Activated CD4-positive, alpha-beta T cell treated with anti-CD3 and anti-CD28 coated beads, Interleukin-2, amount 10 ng/mL, durations not matched to agents 7 days and 5 days (primary cell): ENCODE results near the gene MYD88. TPM values are rescaled to one million over a fixed set of nuclear protein-coding genes. Genes with fewer than 3 reads are reported as not detected.

Experiments used
- CTCF ChIA-PET: fragments of 350-600 bp; sonication (Branson Sonifier 250); formaldehyde crosslinking; loops from one replicate; lab custom pipeline; 2021; ENCODE audit warnings: antibody characterized with exemption; lab: Charles Lee
- POLR2A ChIA-PET: fragments of 350-600 bp; sonication (Branson Sonifier 250); formaldehyde crosslinking; loops from one replicate; lab custom pipeline; 2021; ENCODE audit warnings: antibody characterized with exemption; lab: Charles Lee
- DNase-seq: peaks from one replicate; pipeline ENCODE4 v3.0.0-alpha.2; 2020
- H3K27ac Mint-ChIP-seq: one replicate; pipeline ENCODE4 v1.8.0; 2021; ENCODE audit warnings: mild to moderate bottlenecking, moderate library complexity, mixed read lengths
- H3K27me3 Mint-ChIP-seq: one replicate; pipeline ENCODE4 v1.8.0; 2021; ENCODE audit warnings: mixed read lengths
- H3K36me3 Mint-ChIP-seq: one replicate; pipeline ENCODE4 v1.8.0; 2021; ENCODE audit warnings: low read depth, mixed read lengths
- H3K4me1 Mint-ChIP-seq: one replicate; pipeline ENCODE4 v1.8.0; 2021; ENCODE audit warnings: mixed read lengths
- H3K4me3 Mint-ChIP-seq: one replicate; pipeline ENCODE4 v1.8.0; 2021; ENCODE audit warnings: mild to moderate bottlenecking, moderate library complexity, mixed read lengths
- H3K9me3 Mint-ChIP-seq: one replicate; pipeline ENCODE4 v1.8.0; 2021; ENCODE audit warnings: mixed read lengths
- total RNA-seq, 2 experiments: library from RNA; stranded (reverse); gene quantifications; one replicate each; pipeline ENCODE4 v1.2.3, GENCODE V29; 2021

MYD88 gene
- total RNA-seq, 2 experiments from 2014 or later: 74.1 to 91.1 TPM

DNA sequence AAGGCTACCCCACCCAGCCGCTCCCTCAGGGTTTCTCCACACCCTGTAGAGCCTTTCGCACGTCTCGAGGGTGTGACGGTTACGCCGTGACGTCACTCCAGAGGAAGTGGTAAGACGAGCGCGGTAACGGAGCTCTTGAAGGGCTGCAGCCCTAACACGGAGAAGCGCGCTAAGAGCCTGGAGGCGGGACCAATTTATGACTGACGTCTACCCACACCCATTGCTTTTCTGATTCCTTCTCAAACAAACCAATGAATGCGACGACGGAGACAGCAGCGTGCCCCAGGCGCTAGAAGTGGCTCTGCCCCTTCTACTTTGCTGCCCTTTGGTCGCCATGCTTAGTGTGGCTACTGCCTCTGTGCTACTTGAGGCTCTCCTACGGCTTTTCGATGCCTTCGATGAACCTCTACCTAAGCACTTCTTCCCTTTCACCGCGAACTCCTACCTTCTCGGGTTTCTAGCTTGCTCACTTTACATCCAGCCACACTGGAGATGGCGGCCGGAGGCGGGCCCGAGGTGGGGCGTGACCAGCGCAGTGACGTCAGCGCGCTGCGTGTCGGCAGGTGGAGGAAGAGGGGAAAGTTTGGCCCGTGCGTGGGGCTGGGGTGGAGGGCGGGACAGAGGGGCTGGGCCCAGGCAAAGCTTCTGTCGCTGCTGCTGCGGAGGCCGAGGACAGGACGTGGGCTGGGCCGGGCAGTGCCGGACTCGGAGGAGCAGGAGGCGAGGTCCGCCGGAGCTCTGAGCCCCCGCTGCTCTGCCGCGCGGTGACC lies 26.7 kb downstream of the MYD88 start, which contains the start of gene OXSR1:
Gene OXSR1 (plus strand): TSS at position 586 of the 770 bp plus-strand sequence. CDS start 340 bp downstream, outside the sequence.
- Mint-ChIP-seq H3K4me3 (peak within 1 kb of the TSS; percentile 95), H3K4me1 (peaks cover 55% of the 10 kb centered on the region), H3K36me3 (peaks cover 22% of the 10 kb centered on the region), H3K27ac (peak within 1 kb of the TSS; percentile 100), H3K27me3 (no peaks in the 10 kb centered on the region), H3K9me3 (no peaks in the 10 kb centered on the region)
- POLR2A ChIA-PET: interaction anchor here (0.6 to 2.4 kb wide), 7 partner anchors 12 to 469 kb away, joined by 3 to 17 read pairs (median 3); partner anchors contain the start of genes ACAA1 and MYD88
- peak; percentile 99 for DNase-seq
- CTCF ChIA-PET: interaction anchor here (0.8 to 3.1 kb wide), 12 partner anchors 12 to 181 kb away, joined by 3 to 23 read pairs (median 4); partner anchors contain the start of genes ACAA1 and XYLB

DNA sequence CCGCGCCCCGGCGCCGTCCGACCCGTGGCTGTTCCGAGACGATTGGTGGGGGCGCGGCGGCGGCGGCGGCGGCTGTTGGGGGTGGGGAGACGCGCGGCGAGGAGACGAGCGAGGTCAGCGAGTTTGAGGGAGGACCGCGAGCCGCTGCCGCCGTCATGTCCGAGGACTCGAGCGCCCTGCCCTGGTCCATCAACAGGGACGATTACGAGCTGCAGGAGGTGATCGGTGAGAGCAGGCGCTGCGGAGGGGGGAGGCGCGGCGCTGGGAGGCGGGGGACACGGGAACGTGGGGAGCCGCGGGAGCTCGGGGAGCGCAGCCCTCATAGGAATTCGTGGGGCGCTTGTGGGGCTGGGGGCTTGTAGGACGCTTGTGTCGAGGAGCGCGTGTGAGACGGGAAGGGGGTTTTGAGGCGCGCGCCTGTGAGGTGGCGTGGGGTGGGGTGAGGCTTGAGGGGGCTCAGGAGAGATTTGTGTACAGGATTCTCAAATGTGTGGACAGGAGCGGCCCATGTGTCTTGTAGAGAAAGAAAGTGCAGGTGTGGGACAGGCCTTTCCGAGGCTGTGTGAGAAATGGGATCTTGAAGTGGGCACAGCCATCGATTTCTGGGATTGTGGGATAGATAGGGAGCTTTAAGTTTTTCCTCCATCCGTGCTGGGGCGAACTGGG lies 27.4 kb downstream of the MYD88 start:
- Mint-ChIP-seq H3K36me3 (peaks cover 22% of the 10 kb centered on the region), H3K9me3 (no peaks in the 10 kb centered on the region), H3K27me3 (no peaks in the 10 kb centered on the region), H3K4me1 (peaks cover 63% of the 10 kb centered on the region), H3K4me3 (peak overlapping the region; percentile 95), H3K27ac (peak overlapping the region; percentile 100)
- ChIA-PET CTCF (interaction anchor here (0.8 to 1.4 kb wide), 9 partner anchors 12 to 181 kb away, joined by 3 to 8 read pairs (median 4); partner anchors contain the start of genes ACAA1 and XYLB), POLR2A (interaction anchor here (2.4 kb wide), 1 partner anchor 29 kb away, joined by 17 read pairs; the partner anchor contains the start of genes ACAA1 and MYD88)
- DNase-seq: no peak

DNA sequence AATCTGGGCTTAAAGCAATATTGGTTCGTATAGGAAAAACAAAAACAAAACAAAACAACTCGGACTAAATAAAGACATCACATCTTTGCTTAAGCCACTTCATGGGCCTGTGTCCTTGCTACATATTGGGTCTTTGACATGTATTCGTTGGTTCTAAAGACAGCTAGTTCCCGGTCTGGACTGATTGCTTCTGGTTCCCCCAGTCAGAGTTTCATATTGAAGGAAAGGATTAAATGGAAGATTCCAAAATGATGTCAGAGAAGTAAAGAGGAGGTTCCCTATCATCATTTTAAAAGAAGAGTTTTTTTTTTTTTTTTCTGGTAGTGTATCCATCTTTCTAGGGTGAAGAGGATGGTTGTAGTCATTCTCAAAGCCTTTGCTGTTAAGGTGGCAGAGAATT lies 29.1 kb downstream of the MYD88 start:
- H3K27me3 Mint-ChIP-seq: no peaks in the 10 kb centered on the region
- H3K27ac Mint-ChIP-seq: no peak overlapping the region
- peaks cover 77% of the 10 kb centered on the region for H3K4me1 Mint-ChIP-seq
- ChIA-PET POLR2A (no interaction called here), CTCF (no interaction called here)
- H3K36me3 Mint-ChIP-seq: peaks cover 23% of the 10 kb centered on the region
- DNase-seq: no peak
- H3K9me3 Mint-ChIP-seq: no peaks in the 10 kb centered on the region
- H3K4me3 Mint-ChIP-seq: peak overlapping the region; percentile 95

DNA sequence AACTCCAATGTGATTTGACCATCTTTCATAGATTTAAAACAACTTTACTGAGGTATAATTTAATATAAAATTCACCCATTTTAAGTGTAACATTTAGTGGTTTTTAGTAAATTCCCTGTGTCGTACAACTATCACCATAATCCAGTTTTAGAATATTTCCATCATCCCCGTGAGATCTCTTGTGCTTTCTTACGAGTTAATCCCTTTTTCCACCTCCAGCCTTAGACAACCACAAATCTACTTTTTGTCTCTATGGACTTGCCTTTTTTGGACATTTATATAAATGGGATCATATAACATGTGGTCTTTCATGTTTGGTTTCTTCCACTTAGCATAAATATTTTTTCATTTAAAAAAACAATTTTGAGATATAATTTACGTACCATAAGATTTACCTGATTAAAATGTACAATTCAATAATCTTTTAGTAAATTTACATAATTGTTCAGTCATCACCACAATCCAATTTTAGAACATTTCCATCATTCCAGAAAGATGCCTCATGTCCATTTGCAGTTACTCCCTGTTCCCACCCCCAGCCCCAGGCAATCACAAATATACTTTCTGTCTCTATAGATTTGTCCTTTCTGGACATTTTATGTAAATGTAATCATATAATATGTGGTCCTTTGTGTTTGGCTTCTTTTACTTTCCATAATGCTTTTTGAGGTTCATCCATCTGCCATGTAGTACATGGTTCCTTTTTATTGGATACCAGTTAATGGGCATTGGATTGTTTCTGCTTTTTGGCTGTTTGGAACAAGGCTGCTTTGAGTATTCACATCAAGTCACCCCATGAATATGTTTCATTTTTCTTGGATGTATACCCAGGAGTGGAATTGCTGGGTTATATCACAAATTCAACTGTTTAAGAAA lies 29.9 kb downstream of the MYD88 start:
- Mint-ChIP-seq H3K4me3 (no peak overlapping the region), H3K4me1 (peaks cover 79% of the 10 kb centered on the region), H3K27me3 (no peaks in the 10 kb centered on the region), H3K9me3 (no peaks in the 10 kb centered on the region), H3K27ac (no peak overlapping the region), H3K36me3 (peaks cover 23% of the 10 kb centered on the region)
- DNase-seq: no peak
- CTCF ChIA-PET: no interaction called here
- POLR2A ChIA-PET: interaction anchor here (0.8 kb wide), 1 partner anchor 30 kb away, joined by 11 read pairs; the partner anchor contains the start of gene MYD88

DNA sequence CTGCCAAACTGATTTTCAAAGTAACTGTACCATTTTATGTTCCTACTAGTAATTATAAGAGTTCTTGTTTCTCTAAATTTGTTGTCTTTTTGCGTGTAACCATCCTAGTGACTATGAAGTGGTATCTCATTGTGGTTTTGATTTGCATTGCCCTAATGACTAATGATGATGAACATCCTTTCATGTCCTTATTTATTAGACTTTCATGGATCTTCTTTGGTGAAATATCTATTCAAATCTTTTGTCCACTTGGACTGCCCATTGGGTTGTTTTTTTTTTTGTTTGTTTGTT lies 30.5 kb downstream of the MYD88 start:
- ChIA-PET POLR2A (interaction anchor here (0.8 kb wide), 1 partner anchor 30 kb away, joined by 11 read pairs; the partner anchor contains the start of gene MYD88), CTCF (no interaction called here)
- no peaks in the 10 kb centered on the region for H3K9me3 Mint-ChIP-seq
- no peak for DNase-seq
- no peaks in the 10 kb centered on the region for H3K27me3 Mint-ChIP-seq
- no peak overlapping the region for H3K4me3 Mint-ChIP-seq
- H3K36me3 Mint-ChIP-seq: peaks cover 23% of the 10 kb centered on the region
- peaks cover 79% of the 10 kb centered on the region for H3K4me1 Mint-ChIP-seq
- H3K27ac Mint-ChIP-seq: no peak overlapping the region

DNA sequence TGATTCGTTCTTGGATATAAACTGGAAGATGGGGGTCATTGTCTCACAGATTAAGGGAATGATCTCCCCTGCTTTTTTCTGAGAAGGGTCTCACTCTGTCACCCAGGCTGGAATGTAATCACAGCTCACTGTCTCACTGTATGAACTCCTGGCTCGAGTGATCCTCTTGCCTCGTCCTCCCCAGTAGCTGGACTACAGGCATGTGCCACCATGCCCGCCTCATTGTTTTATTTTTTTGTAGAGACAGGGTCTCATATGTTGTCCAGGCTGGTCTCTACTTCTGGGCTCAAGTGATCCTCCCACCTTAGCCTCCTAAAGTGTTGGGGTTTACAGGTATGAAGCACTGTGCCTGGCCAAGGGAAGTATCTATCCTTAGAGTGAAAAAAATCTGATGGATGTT lies 32.3 kb downstream of the MYD88 start:
- POLR2A ChIA-PET: no interaction called here
- H3K36me3 Mint-ChIP-seq: peaks cover 23% of the 10 kb centered on the region
- no peak overlapping the region for H3K4me3 Mint-ChIP-seq
- no peak for DNase-seq
- no peak overlapping the region for H3K27ac Mint-ChIP-seq
- H3K4me1 Mint-ChIP-seq: peaks cover 82% of the 10 kb centered on the region
- CTCF ChIA-PET: no interaction called here
- H3K27me3 Mint-ChIP-seq: no peaks in the 10 kb centered on the region
- no peaks in the 10 kb centered on the region for H3K9me3 Mint-ChIP-seq

DNA sequence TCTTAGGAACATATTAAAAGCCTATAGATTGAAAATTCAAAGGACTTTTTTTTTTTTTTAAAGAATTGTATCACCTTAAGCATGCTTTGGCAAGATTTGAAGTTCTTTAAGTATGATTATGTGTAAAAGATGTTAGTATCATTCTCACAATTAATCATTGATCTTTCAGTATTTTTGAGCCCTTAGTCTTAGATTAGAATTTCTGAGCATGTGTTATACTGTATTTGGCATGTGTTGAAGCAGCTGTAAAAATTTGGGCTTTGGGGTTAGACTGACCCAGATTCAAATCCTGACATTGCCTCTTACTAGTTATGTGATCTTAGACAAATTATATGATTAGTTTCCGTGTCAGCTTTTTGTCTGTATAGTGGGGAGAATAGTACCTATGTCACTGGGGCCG lies 33.2 kb downstream of the MYD88 start:
- Mint-ChIP-seq H3K9me3 (no peaks in the 10 kb centered on the region), H3K36me3 (peaks cover 18% of the 10 kb centered on the region), H3K4me1 (peaks cover 78% of the 10 kb centered on the region), H3K4me3 (no peak overlapping the region), H3K27ac (no peak overlapping the region), H3K27me3 (no peaks in the 10 kb centered on the region)
- POLR2A ChIA-PET: no interaction called here
- CTCF ChIA-PET: no interaction called here
- no peak for DNase-seq

DNA sequence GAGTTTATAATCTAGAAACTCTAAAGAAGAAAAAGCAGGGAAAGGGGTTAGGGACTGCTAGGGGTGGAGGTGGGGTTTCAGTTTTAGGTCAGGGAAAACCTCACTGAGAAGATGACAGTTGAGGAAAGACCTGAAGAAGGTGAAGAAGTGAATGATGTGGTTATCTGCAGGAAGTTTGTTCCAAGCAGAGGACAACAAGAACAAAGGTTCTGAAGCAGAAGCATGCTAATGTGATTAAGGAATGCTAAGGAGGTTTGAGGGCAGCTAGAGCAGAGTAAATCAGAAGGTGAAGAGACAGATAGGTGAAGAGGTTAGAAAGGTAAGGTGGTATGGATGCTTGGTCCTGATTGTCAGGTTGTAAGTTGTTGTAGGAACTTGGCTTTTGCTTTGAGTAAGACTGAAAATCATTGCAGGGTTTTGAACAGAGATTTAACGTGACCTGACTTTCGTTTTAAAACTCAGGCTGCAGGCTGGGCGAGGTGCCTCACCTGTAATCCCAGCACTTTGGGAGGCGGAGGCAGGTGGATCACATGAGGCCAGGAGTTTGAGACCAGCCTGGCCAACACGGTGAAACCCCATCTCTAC lies 35.5 kb downstream of the MYD88 start:
- no peak for DNase-seq
- POLR2A ChIA-PET: interaction anchor here (1.5 kb wide), 1 partner anchor 14 kb away, joined by 3 read pairs; no protein-coding TSS in a partner anchor
- Mint-ChIP-seq H3K27me3 (no peaks in the 10 kb centered on the region), H3K9me3 (no peaks in the 10 kb centered on the region), H3K27ac (peak overlapping the region; percentile 51), H3K36me3 (peaks cover 7% of the 10 kb centered on the region), H3K4me3 (peak overlapping the region; percentile 4), H3K4me1 (peaks cover 61% of the 10 kb centered on the region)
- CTCF ChIA-PET: interaction anchor here (0.7 kb wide), 1 partner anchor 17 kb away, joined by 3 read pairs; no protein-coding TSS in a partner anchor

DNA sequence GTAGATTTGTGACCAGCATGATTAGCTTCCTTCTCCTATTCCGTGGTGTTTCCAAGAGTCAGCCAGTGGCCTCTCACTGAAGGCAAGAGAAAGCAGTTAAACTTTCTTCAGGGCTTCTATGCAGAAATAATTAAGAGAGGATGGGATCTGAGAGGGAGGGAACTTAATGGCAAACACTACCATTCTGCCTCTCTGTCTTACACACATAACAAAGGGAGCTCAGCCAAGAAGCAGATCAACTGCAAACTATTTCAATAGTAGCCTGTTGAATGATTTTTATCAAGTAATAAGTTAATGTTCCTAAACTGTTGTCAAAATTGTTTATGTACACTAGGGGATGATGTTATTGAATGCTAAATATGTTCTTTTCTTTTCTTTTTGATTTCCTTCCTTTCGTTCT lies 38.7 kb downstream of the MYD88 start:
- peaks cover 36% of the 10 kb centered on the region for H3K4me1 Mint-ChIP-seq
- no peak overlapping the region for H3K4me3 Mint-ChIP-seq
- no peak for DNase-seq
- H3K27ac Mint-ChIP-seq: peak overlapping the region; percentile 71
- CTCF ChIA-PET: interaction anchor here (1.1 to 1.4 kb wide), 3 partner anchors 11 to 33 kb away, joined by 3 to 4 read pairs (median 3); no protein-coding TSS in a partner anchor
- H3K27me3 Mint-ChIP-seq: no peaks in the 10 kb centered on the region
- POLR2A ChIA-PET: no interaction called here
- H3K36me3 Mint-ChIP-seq: peaks cover 20% of the 10 kb centered on the region
- no peaks in the 10 kb centered on the region for H3K9me3 Mint-ChIP-seq

DNA sequence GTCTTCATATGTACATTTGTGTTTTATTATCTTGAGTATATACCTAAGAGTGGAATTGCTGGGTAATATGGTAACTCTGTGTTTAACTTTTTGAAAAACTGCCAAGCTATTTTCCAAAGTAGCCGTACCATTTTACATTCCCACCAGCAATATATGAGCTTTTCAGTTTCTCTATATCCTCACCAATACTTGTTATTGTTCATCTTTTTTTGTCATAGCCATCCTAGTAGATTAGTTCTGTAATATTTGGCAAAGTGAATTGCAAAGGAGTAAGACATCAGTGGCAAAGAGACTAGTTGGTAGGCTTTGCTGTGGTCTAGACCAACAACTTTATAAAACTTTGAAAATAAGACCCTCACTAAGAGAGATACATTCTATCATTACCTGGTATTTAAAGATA lies 48.3 kb downstream of the MYD88 start:
- Mint-ChIP-seq H3K9me3 (peaks cover 8% of the 10 kb centered on the region), H3K4me1 (peaks cover 7% of the 10 kb centered on the region), H3K27ac (no peak overlapping the region), H3K36me3 (peaks cover 43% of the 10 kb centered on the region), H3K4me3 (no peak overlapping the region), H3K27me3 (no peaks in the 10 kb centered on the region)
- no peak for DNase-seq
- POLR2A ChIA-PET: no interaction called here
- CTCF ChIA-PET: interaction anchor here (1.0 to 1.9 kb wide), 2 partner anchors 11 to 21 kb away, joined by 3 to 4 read pairs; partner anchors contain the start of gene OXSR1

DNA sequence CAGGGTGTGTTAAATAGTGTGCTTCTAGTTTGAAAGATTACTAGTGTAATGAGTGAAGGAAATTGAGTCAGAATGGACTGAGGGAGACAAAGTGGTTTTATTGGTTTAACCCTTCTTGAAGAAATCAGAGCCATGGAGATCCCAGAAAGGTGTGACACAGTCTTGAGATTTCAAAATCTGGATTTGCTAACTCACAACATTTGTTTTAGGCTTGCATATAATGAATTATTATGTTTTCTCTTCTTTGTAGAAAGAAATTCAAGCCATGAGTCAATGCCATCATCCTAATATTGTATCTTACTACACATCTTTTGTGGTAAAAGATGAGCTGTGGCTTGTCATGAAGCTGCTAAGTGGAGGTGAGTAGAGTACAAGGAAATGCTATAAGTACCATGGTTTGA lies 52.0 kb downstream of the MYD88 start:
- POLR2A ChIA-PET: no interaction called here
- Mint-ChIP-seq H3K4me3 (no peak overlapping the region), H3K36me3 (peaks cover 42% of the 10 kb centered on the region), H3K9me3 (peaks cover 10% of the 10 kb centered on the region), H3K27me3 (no peaks in the 10 kb centered on the region), H3K27ac (no peak overlapping the region), H3K4me1 (peaks cover 5% of the 10 kb centered on the region)
- CTCF ChIA-PET: interaction anchor here (0.5 to 3.4 kb wide), 4 partner anchors 12 to 25 kb away, joined by 3 to 17 read pairs (median 4); no protein-coding TSS in a partner anchor
- DNase-seq: no peak
